Left colon (tissue), 2 donors: ENCODE results near the gene RBP3. TPM values are rescaled to one million over a fixed set of nuclear protein-coding genes. Genes with fewer than 3 reads are reported as not detected.
"Not testable (repeated sequence)": the region's sequence is repeated elsewhere in the genome, so short reads cannot be mapped to it uniquely, and the experiment has no call there.

Experiments used
- ATAC-seq: fragments of 200-7000 bp; cut with Tn5 transposase; one replicate; pipeline ENCODE4 v1.9.1; 2020; ENCODE audit warnings: mild to moderate bottlenecking, moderate library complexity
- DNase-seq, 2 donors: peaks; one replicate each; pipeline ENCODE4 v3.0.0-alpha.2; 2020
- intact Hi-C, 2 donors: fragments of 100-400 bp; cut with DNase I in 1 of 2; cut with micrococcal nuclease in 1 of 2; formaldehyde crosslinking; loops; one replicate each; pipeline versions ENCODE4 v1.11.2 to v1.14.0; 2022; cut with DNase I, micrococcal nuclease
- total RNA-seq, 2 donors: library from RNA; stranded (reverse); fragmentation: NEBNext Ultra II Directional; extraction: Animal tissue kit (Norgen Biotek cat#: 25700); gene quantifications; one replicate each; pipeline ENCODE4 v1.2.1, GENCODE V29; 2021
- donor health status: DM: no; HTN: no; CAD: no.
- donor health status: DM: yes; HTN: yes; CAD: no.

The RBP3 gene
- total RNA-seq, 2 donors from 2014 or later: not detected

GRCh38 chr10:47380341-47381102 lies 32.4 kb downstream of the RBP3 start:
- ATAC-seq (peak; percentile 59), DNase-seq (peak; percentile 49 to 54)
- intact Hi-C loops: no loop called here

- intact Hi-C loops: no loop called here
- DNase-seq (no peak), ATAC-seq (no peak)
These were observed 32.9 kb downstream of the RBP3 start for GRCh38 chr10:47381103-47381395.

DNA sequence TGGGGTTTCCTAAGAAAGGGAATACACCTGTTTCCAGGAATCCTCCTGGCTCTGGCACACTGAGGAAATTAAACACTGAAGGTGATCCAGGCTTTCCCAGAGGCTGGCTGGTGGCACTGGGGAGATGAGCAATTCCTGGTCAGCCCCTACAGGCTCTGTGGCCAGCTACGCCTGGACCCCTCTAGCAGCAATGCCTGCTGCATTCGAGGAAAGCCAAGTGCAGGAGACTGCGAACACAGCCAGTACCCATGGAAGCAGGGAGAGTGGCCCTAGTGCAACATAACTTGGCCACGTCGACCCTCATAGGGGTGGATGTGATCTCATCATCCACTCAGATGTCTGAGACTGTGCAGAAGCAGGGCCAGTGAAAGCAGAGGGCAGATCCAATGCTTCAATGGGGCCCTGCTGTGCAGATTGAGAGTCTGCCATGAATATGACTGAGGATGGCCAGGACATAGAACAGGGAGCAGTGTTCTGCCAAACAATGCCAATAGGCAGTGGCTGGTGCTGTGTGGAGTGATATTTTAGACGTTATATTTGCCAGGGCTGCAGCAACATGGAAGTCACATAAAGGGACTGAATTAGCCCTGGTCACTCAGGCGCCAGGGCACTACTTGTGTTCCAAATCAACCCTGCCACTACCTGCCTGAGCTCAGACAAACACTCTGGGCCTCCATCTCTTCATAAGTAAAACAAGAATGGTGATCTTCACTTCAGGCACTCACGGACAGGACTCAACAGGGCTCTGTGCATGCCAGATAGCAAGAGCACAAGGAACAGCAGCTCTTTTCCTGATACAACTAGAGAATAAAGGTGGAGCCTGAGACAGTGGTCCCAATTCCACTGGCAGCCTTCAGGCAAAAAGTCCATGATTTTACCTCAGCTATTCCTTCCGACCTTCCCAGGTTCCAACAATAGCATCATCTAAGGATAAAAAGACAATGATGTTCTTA lies 33.5 kb downstream of the RBP3 start:
- intact Hi-C loops: no loop called here
- DNase-seq (no peak), ATAC-seq (no peak)

DNA sequence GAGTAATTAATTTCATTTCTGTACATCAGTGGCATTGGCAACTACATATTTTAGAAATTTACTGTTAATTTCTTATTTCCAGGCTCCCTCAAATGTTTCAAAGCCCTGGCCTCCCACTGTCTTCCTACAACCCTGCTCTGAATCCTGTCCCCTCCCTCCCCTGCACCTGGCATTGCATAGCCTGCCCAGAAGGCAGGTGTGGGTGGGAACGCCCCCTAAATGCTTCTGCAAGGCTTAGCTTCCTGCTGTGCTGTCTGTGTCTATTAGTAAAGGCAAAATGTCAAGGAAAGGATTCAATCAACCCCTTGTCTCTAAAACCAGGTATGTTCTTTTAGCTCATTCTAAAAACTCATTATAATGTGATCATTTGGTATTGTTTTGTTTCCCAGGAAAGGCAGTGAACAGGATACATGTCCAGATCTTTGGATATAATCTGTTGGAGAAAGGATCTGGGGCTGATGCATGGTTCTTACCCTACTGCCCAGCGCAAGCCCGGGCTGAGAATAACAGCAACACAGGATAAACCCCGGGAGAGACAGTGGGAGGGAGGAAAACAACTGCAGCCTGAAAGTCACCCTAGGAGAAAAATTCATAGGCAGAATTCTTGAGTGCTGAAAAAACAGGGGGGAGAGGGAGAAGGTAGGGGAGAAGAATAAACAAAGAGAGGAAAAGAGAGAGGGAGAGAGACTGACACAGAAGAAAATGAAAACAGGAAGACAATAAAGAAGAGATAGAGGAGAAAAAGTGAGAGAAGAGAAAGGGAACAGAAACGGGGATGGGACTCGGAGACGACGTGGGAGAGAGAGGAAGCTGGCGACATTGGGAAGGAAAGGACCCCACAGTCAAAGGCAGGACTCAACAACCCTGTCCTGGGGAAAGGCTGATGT lies 35.3 kb downstream of the RBP3 start:
- intact Hi-C loops: no loop called here
- DNase-seq: peak; percentile 40 to 64
- peak; percentile 44 for ATAC-seq

- DNase-seq (peak; percentile 81 to 90), ATAC-seq (peak; percentile 93)
- intact Hi-C loops: no loop called here
These were observed 36.2 kb downstream of the RBP3 start, which contains the start of gene ZNF488 for GRCh38 chr10:47384148-47384921. Gene ZNF488 (minus strand): TSS chr10:47384293. CDS start chr10:47368829, 15,464 bp downstream.

DNA sequence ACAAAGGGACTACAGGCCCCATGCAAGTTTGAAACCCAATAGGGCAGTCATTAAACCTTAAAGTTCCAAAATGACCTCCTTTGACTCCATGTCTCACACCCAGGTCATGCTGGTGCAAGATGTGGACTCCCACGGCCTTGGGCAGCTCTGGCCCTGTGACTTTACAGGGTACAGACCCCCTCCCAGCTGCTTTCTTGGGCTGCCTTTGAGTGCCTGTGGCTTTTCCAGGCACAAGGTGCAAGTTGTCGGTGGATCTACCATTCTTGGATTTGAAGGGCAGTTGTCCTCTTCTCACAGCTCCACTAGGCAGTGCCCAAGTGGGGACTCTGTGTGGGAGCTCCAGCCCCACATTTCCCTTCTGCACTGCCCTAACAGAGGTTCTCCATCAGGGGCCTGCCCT lies 37.9 kb downstream of the RBP3 start:
- DNase-seq, intact Hi-C loops, ATAC-seq: not testable (repeated sequence)

- intact Hi-C loops: no loop called here
- no peak for DNase-seq
- ATAC-seq: no peak
These were observed 40.7 kb downstream of the RBP3 start for GRCh38 chr10:47388879-47389278.

- intact Hi-C loops: no loop called here
- ATAC-seq: no peak
- DNase-seq: no peak
These were observed 41.5 kb downstream of the RBP3 start for GRCh38 chr10:47389619-47390018.

DNA sequence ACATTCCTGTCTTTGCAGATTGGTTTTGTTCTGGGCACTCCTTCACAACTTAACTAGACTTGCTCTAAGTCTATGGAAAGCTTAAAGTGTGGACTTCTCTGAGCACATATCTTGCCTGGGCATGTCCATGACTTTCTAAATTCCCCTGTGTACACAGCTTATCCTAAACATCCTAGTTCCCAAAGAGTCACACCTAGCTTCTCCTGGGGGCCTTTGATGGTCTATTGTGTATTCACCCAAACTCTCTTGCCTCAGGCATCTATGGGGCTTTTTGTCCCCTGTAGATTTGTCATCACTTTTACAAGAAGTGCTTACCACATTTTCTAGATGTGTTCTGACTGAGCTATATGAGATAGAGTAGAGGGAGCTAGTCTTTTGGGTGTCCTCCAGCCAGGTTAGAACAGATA lies 48.2 kb downstream of the RBP3 start:
- DNase-seq (no peak), ATAC-seq (no peak)
- intact Hi-C loops: no loop called here

DNA sequence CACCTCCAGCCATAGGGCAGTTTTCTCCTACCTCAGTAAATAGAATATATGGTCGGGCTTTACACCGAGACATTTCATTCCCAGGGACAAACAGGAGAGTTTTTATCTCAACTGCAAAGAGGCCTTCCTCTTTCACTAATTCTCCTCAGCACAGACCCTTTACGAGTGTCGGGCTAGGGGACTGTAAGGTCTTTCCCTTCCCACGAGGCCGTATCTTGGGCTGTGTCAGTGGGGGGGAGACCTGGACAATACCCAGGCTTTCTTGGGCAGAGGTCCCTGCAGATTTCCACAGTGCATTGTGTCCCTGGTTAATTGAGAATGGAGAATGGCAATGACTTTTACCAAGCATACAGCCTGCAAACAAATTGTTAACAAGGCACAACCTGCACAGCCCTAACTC lies 49.1 kb downstream of the RBP3 start:
- intact Hi-C loops: no loop called here
- ATAC-seq: peak; percentile 50
- no peak for DNase-seq

GRCh38 chr10:47400251-47400650 lies 52.1 kb downstream of the RBP3 start:
- ATAC-seq (no peak), DNase-seq (no peak)
- intact Hi-C loops: no loop called here

GRCh38 chr10:47400786-47401185 lies 52.6 kb downstream of the RBP3 start:
- DNase-seq (no peak), ATAC-seq (no peak)
- intact Hi-C loops: no loop called here

GRCh38 chr10:47401210-47401609 lies 53.0 kb downstream of the RBP3 start:
- no peak for ATAC-seq
- DNase-seq: no peak
- intact Hi-C loops: no loop called here

- DNase-seq (no peak), ATAC-seq (no peak)
- intact Hi-C loops: no loop called here
These were observed 53.9 kb downstream of the RBP3 start for GRCh38 chr10:47401874-47402640.

DNA sequence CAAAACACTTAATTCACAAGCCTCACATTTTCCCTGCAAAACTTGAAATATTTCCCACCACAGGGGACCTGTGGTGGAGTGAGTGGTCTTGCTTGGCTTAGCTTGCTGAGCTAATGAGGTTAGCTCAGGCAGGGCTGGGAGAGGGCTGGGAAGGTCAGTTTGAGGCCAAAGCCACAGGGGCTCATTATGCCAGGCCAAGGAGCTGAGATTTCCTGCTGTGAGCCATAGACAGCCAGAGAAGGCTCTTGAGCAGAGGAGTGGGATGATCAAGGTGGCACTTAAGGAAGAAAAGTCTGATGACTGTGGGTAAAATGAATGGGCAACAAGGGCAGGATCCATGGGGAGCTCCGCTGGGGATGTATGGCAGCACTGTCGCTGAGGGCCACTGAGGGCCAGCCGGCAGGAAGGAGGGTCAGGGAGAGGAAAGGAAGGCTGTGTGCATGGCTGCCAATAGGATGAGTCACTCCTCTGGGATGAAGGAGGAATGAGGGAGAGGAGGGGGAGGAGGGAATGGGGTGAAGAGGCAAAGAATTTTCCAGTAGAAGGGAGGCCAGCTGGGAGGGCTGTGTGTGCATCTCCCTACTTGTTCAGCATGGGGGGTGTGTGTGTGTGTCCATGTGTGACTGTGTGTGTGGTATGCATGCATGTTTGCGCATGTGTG lies 54.6 kb downstream of the RBP3 start:
- intact Hi-C loops: no loop called here
- ATAC-seq (peak; percentile 37), DNase-seq (peak in 1 of 2 donors; percentile 42)

DNA sequence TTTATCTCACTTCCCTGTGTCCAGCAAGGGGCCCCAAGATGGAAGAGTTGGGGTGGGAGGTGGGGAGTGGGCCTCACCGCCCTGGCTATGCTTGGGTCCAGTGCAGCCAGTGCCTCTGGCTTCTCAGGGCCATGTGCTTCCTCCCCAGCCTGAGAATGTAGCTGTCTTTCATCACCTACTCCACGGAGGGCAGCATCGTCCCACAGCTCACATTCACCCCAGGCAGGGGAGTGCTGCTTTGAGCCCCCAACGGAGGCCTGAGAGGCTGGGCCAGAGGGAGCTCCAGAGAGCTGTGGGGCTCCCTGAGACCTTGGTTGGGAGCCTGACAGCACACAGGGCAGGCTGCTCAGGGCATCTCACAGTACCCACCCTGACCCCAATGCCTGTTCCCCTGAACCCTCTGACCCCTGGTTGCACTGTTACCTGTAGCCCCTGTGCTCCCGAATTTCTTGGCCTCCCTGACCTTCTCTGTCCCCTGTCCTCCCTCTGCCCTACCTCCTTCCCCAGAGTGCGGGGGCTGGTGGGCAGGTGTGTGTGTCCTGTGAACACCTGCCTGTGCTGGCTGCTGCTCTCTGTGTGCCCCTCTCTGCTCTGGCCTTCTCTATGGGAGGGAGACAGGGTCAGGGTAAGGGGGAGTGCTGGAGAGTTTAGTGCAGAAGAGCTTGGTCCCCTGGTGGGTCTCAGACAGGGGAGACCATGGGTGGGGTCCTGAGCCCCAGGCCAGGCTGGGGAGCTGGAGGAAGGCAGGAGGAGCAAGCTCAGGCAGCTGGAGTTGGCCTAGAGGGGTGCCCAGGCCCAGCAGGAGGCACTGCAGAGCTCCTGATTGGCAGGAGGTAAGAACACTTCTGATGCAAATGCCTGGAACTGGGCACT lies 55.5 kb downstream of the RBP3 start:
- intact Hi-C loops: no loop called here
- DNase-seq (no peak), ATAC-seq (no peak)
